Stimulated activated CD4-positive, alpha-beta T cell treated with anti-CD3 and anti-CD28 coated beads, Interleukin-1b, Interleukin-23, amount 100 ng/mL, for 4 hours (primary cell): ENCODE measurements around the gene RPS2.

Experiments used
- DNase-seq, 2 donors: peaks; one replicate each; pipeline ENCODE4 v3.0.0-alpha.2; 2020; ENCODE audit warnings: low read depth in 2 of 2

The RPS2 gene

DNA sequence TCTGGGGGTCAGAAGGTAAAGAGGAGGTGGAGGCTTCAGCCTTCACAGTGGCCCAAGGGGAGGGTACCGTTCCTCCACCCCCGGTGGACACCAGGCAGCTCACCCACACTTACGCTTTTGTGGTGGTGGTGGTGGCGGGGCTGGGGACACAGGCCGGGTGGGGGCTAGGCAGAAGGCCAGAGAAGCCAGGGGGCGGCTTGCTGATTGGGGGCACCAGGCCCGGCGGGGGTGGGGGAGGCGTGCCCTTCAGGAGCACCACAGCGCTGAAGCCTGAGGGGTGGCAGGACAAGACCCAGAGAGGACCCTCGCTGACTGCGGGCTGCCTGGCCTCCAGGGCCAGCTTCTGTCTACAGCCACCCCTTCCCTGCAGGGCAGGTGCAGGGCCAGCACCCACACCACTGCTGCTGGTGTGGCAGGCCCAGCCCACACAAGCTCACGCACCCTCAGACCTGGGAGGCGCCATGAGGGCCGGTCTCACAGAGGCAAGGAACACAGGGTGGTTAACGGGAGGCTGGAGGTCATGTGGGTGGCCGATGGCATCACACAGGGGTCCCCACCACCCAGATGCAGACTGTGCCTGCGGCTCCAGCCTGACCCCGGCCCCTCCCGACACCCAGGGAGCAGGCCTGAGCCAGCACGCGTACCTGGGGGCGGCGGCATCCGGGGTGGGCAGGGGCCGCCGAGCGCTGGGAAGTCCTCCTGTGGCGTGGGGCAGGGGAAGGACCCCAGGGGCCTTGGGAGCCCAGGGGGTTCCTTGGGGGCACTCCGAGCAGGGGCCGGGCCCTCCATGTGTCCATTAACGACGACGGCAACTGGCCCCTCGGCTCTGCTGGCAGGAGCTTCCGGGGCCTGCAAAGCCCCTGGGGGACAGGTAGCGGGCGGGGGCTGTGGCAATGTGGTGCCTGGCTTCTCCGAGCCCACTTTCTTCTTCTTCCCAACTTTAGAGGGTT, 34.5 kb upstream of the RPS2 start:
- DNase-seq: no peak

- no peak for DNase-seq
These were observed 33.8 kb upstream of the RPS2 start for GRCh38 chr16:1998360-1998835.

- DNase-seq: no peak
These were observed 33.1 kb upstream of the RPS2 start for GRCh38 chr16:1997494-1998359.

DNA sequence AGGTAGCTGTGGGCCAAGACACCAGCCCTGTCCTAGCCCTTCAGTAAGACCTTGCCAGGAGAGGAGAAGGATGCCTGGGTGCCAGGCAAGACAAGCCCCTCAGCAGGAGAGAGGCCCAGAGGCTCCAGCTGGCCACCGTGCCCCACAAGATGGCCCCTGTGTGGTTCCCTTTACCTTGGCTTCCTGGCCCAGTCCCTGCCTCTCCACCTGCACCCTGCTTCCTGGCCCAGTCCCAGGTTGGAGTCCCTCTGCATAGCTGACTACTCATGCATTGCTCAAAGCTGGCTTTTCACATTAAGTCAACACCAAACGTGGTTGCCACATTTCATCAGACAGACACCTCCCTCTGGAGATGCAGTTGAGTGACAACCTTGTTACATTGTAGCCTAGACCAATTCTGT, 29.1 kb upstream of the RPS2 start:
- DNase-seq: no peak

- DNase-seq: no peak
These were observed 28.2 kb upstream of the RPS2 start for GRCh38 chr16:1992704-1993317.

DNA sequence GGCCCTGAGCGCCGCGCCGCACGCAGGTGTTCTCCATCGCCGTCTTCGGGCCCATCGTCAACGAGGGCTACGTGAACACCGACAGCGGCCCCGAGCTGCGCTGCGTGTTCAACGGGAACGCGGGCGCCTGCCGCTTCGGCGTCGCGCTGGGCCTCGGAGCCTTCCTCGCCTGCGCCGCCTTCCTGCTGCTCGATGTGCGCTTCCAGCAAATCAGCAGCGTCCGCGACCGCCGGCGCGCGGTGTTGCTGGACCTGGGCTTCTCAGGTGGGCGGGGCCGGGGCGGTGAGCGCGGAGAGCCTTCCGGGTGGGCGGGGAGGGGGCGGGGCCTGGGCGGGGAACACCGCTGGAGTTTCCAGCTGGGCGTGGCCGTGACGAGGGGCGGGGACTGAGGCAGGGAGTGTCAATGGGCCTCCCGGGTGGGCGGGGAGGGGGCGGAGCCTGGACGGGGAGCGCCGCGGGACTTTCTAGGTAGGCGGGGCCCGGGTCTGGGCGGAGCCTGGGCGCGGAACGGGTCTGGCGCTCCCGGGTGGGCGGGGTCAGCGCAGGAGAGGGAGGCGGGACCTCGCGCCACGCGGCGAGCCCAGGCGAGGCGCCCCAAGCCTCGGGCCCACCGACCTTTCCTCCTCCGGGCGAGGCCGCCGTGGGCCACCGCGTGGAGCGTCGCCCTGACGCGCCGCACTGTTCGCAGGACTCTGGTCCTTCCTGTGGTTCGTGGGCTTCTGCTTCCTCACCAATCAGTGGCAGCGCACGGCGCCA, 27.5 kb upstream of the RPS2 start:
- DNase-seq: peak; percentile 99

DNA sequence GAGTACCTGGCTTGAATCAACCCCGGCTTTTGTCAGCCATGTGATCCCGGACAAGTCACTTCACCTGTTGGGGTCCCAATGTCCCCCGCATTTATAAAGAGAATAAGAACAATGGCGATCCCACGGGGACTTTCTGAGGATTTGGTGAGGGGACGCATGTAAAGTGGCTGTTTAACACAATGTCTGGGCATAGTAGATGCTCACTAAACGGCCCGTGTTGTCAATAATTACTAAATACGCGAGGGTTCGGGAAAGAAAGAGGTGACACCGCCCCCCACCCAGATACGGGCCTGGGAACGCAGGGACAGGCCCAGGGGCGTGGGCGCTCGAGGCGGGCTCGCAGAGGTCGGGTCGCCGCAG, 26.9 kb upstream of the RPS2 start:
- no peak for DNase-seq

GRCh38 chr16:1991135-1991551, 26.5 kb upstream of the RPS2 start:
- no peak for DNase-seq

- DNase-seq: peak in 1 of 2 donors; percentile 36
These were observed 25.9 kb upstream of the RPS2 start for GRCh38 chr16:1990351-1991134.

- DNase-seq: no peak
These were observed 25.4 kb upstream of the RPS2 start for GRCh38 chr16:1990101-1990350.

GRCh38 chr16:1989209-1990100, 24.8 kb upstream of the RPS2 start, which contains the start of gene SYNGR3:
TSS of gene SYNGR3 (plus strand) at chr16:1989970. CDS start at chr16:1990103, 133 bp downstream.
- no peak for DNase-seq

- DNase-seq: no peak
These were observed 22.6 kb upstream of the RPS2 start for GRCh38 chr16:1987198-1987597.

DNA sequence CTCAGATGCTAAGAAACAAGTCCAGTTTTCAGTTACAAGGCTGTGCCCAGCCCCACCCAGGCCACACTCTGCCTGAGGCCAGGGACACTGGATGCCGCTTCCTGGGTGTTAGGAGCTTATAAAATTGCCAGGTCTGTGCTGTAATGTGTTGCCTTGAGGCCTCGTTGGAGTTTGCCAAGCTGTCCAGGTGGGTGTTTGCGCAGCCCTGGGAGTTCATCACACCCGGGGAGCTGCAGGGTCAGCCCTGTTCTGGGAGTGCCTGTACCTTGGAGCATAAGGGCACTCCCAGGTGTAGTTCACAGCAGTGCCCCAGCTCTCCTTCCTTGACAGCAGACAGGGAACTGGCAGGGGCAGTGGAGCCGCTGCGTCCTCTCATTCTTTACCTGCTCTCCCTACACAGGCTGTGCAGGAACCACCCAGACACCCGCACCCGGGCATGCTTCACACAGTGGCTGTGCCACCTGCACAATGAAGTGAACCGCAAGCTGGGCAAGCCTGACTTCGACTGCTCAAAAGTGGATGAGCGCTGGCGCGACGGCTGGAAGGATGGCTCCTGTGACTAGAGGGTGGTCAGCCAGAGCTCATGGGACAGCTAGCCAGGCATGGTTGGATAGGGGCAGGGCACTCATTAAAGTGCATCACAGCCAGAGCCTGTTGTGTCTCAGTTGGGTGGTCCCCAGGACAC, 21.0 kb upstream of the RPS2 start:
- DNase-seq: no peak

DNA sequence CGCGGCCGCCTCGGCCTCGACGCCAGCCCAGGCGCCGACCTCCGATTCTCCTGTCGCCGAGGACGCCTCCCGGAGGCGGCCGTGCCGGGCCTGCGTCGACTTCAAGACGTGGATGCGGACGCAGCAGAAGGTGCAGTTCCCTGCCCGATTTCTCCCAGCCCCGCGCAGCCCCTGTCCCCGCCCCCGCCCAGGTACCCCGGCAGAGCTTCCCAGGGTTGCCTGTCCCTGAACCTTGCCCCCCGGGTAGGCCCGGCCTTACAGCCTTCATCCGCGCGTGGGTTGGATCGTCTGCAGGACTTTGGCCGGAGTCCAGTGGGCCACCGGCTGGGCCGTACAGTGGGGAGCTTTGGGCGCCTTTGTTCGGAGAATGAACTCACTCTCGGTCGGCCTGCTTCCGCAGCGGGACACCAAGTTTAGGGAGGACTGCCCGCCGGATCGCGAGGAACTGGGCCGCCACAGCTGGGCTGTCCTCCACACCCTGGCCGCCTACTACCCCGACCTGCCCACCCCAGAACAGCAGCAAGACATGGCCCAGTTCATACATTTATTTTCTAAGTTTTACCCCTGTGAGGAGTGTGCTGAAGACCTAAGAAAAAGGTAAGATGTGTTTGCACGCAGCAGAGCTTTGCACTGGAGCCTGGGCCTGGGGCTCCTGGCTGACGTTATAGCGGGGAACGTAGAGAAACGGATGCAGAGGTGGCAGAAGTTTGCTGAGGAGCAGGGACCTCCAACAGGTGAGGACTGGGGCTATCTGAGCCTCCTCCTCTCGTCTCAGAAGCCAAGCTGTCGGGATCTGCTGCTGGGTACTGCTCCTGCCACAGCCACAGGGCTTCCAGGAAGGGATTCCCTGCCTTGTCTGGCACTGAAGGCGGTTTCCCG, 20.0 kb upstream of the RPS2 start:
- DNase-seq: no peak

- peak in 1 of 2 donors; percentile 65 for DNase-seq
These were observed 19.1 kb upstream of the RPS2 start, which contains the start of gene GFER for GRCh38 chr16:1983544-1984346. TSS of gene GFER (plus strand) at chr16:1984193. CDS start at chr16:1984219, 26 bp downstream.

DNA sequence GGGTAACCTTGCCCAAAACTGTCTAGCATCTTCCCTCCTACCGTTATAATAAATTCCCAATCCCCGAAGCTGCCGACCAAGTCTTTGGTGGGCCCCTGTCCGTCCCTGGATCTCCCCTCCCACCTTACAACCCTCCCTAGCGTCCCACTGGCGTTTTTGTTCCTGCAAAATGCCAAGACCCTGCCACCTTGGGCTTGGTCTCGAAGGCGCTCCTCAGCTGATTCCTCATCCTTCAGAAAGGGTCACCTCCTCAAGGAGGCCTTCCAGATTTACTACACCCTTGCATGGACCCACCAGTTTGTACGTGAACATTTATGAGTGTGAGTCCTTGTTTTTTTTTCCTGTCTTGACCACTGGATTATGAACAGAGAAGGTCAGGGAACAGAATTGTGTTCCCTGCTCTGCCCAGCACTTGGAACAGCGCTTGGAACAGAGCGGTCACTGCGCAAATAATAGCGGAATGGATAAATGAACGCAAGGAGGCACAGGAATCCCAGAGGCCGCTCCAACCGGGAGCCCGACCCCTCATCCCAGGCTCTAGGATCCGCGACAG, 18.4 kb upstream of the RPS2 start:
- no peak for DNase-seq

- DNase-seq: no peak
These were observed 17.4 kb upstream of the RPS2 start for GRCh38 chr16:1982013-1982433.
